GM12878 (cell line): Measurements from ENCODE around the gene MICAL3. TPM values are rescaled to one million over a fixed set of nuclear protein-coding genes. Genes with fewer than 3 reads are reported as not detected.

ENCODE experiments used
- BMI1 ChIP-seq: fragments of 450-650 bp; IDR thresholded peaks from 2 replicates; pipeline ENCODE4 v1.6.1; 2016; ENCODE audit warnings: mild to moderate bottlenecking, moderate library complexity, borderline replicate concordance
- BRCA1 ChIP-seq: IDR thresholded peaks from 2 replicates; pipeline ENCODE4 v1.6.1; 2011; ENCODE audit warnings: low read depth, low read length, improper control_type of control experiment
- CREM ChIP-seq: IDR thresholded peaks from 2 replicates; pipeline ENCODE4 v1.6.1; 2014; ENCODE audit warnings: antibody characterized with exemption, low read depth
- E2F4 ChIP-seq: IDR thresholded peaks from 2 replicates; pipeline ENCODE4 v1.6.1; 2012; ENCODE audit warnings: low read depth, low read length, improper control_type of control experiment
- E4F1 ChIP-seq: fragments of 450-650 bp; IDR thresholded peaks from 2 replicates; pipeline ENCODE4 v1.6.1; 2018; ENCODE audit warnings: borderline replicate concordance, mild to moderate bottlenecking; ENCODE audit not compliant: partially characterized antibody
- FOS ChIP-seq: IDR thresholded peaks from 3 replicates; pipeline ENCODE4 v1.6.1; 2011; ENCODE audit warnings: borderline replicate concordance; ENCODE audit not compliant: insufficient read length; ENCODE audit errors: extremely low read depth
- GATAD2B ChIP-seq: fragments of 450-650 bp; conservative IDR thresholded peaks from 2 replicates; pipeline ENCODE4 v1.6.1; 2017; ENCODE audit warnings: low read depth, mild to moderate bottlenecking, moderate library complexity
- KLF5 ChIP-seq: fragments of 450-650 bp; IDR thresholded peaks from 2 replicates; pipeline ENCODE4 v1.6.1; 2014; ENCODE audit warnings: mild to moderate bottlenecking; ENCODE audit not compliant: partially characterized antibody
- LARP7 ChIP-seq: fragments of 450-650 bp; IDR thresholded peaks from 2 replicates; pipeline ENCODE4 v1.6.1; 2017; ENCODE audit warnings: mild to moderate bottlenecking
- MYC ChIP-seq: IDR thresholded peaks from 2 replicates; pipeline ENCODE4 v1.6.1; 2011; ENCODE audit warnings: mild to moderate bottlenecking, low read length, moderate library complexity, inconsistent platforms; ENCODE audit not compliant: insufficient read depth, insufficient replicate concordance, insufficient read length, severe bottlenecking
- NFIC ChIP-seq: IDR thresholded peaks from 2 replicates; pipeline ENCODE4 v1.6.1; 2012; ENCODE audit warnings: low read depth, mild to moderate bottlenecking, inconsistent platforms, low read length, moderate library complexity
- NFYB ChIP-seq: IDR thresholded peaks from 2 replicates; pipeline ENCODE4 v1.6.1; 2011; ENCODE audit warnings: low read depth, mild to moderate bottlenecking, low read length, improper control_type of control experiment, moderate library complexity; ENCODE audit not compliant: insufficient read depth
- NR2C2 ChIP-seq: IDR thresholded peaks from 2 replicates; pipeline ENCODE4 v1.6.1; 2011; ENCODE audit warnings: borderline replicate concordance, low read depth; ENCODE audit not compliant: control insufficient read depth, insufficient read length
- PML ChIP-seq: IDR thresholded peaks from 2 replicates; pipeline ENCODE4 v1.6.1; 2012; ENCODE audit warnings: low read length, inconsistent platforms
- POLR2AphosphoS2 ChIP-seq: IDR thresholded peaks from 2 replicates; pipeline ENCODE4 v1.6.1; 2011; ENCODE audit warnings: low read depth, mild to moderate bottlenecking, low read length, improper control_type of control experiment, moderate library complexity
- RCOR1 ChIP-seq: conservative IDR thresholded peaks from 2 replicates; pipeline ENCODE4 v1.6.1; 2012; ENCODE audit warnings: low read depth, low read length, improper control_type of control experiment
- RELB ChIP-seq: fragments of 450-650 bp; IDR thresholded peaks from 2 replicates; pipeline ENCODE4 v1.6.1; 2017; ENCODE audit warnings: low read depth, mild to moderate bottlenecking, moderate library complexity
- SMARCA5 ChIP-seq: fragments of 450-650 bp; IDR thresholded peaks from 2 replicates; pipeline ENCODE4 v1.6.1; 2017; ENCODE audit warnings: mild to moderate bottlenecking
- TCF12 ChIP-seq: IDR thresholded peaks from 2 replicates; pipeline ENCODE4 v1.6.1; 2011; ENCODE audit warnings: low read depth, mild to moderate bottlenecking, low read length
- ZSCAN29 ChIP-seq: fragments of 450-650 bp; IDR thresholded peaks from 2 replicates; pipeline ENCODE4 v1.6.1; 2017; ENCODE audit warnings: mild to moderate bottlenecking, moderate library complexity
- ZZZ3 ChIP-seq: IDR thresholded peaks from 2 replicates; pipeline ENCODE4 v1.6.1; 2011; ENCODE audit warnings: low read depth; ENCODE audit not compliant: control insufficient read depth, insufficient read length
- polyA plus RNA-seq, 11 experiments: library from polyadenylated mRNA; depleted of rRNA in 4 of 11; unstranded in 6 of 11; stranded (reverse) in 5 of 11; fragments of >200 nt; fragmentation: Nextera tagmentation in 4 of 11; fragmentation: Illumina TruSeq in 1 of 11; extraction: Ambion mirVana in 4 of 11; extraction: Trizol in 1 of 11; gene quantifications; 1 replicate in 1 of 11; 2 replicates in 10 of 11; pipeline versions ENCODE4 v1.2.1 to v1.2.3, GENCODE V29; 2011 to 2016; ENCODE audit warnings: inconsistent platforms in 2 of 11, missing spikeins in 2 of 11, low read depth in 1 of 11
- total RNA-seq, 4 experiments: library from RNA; depleted of rRNA in 3 of 4; stranded (reverse); fragments of >200 nt in 3 of 4; fragmentation: Illumina TruSeq in 1 of 4; extraction: Trizol in 1 of 4; gene quantifications; 2 replicates each; pipeline versions ENCODE4 v1.2.1 to v1.2.3, GENCODE V29; 2013 to 2021

Gene MICAL3
- total and polyA plus RNA-seq, 10 of the 15 experiments (the other 5 are each of a cell fraction or from before 2014, with no cell fraction given) = 2.6 to 92.2 (median 24.0) TPM

- peak; percentile 75; the same call in 1 of the 2 replicates for TF ChIP-seq POLR2AphosphoS2
- no peak for TF ChIP-seq RCOR1
- TF ChIP-seq NFYB = no peak
- TF ChIP-seq KLF5 = peak; percentile 56
- TF ChIP-seq MYC = peak; percentile 26
- TF ChIP-seq CREM = no peak
- TF ChIP-seq TCF12 = 0 out of 2 replicates have a peak, but pooled peaks have one; percentile 21
- TF ChIP-seq E2F4 = no peak
- no peak for TF ChIP-seq ZSCAN29
- peak; percentile 92 for TF ChIP-seq SMARCA5
- TF ChIP-seq RELB = peak; percentile 77; the same call in 1 of the 2 replicates
- TF ChIP-seq NFIC = peak; percentile 81
- TF ChIP-seq ZZZ3 = no peak
- no peak for TF ChIP-seq FOS
- TF ChIP-seq BRCA1 = no peak
- 0 out of 2 replicates have a peak, but pooled peaks have one; percentile 23 for TF ChIP-seq GATAD2B
- TF ChIP-seq PML = 0 out of 2 replicates have a peak, but pooled peaks have one; percentile 44
- TF ChIP-seq LARP7 = no peak; the same call in 1 of the 2 replicates
- TF ChIP-seq E4F1 = no peak
- TF ChIP-seq BMI1 = peak; percentile 31; the same call in 1 of the 2 replicates
- no peak for TF ChIP-seq NR2C2
These were observed 244.9 kb downstream of the MICAL3 start (continued) for GRCh38 chr22:17779286-17780115.
